OCI-LY3 (cell line): Measurements from ENCODE around the gene GNG12.

Experiments
- CTCF ChIP-seq: fragments of 200-600, 300-600 bp; sonication (generic); IDR thresholded peaks from 2 replicates; pipeline ENCODE4 v1.5.1; 2014; ENCODE audit warnings: antibody characterized with exemption, low read length, low read depth
- EZH2phosphoT487 ChIP-seq: fragments of 200-600 bp; shearing (Covaris generic); IDR thresholded peaks from 2 replicates; pipeline ENCODE4 v1.6.1; 2018; ENCODE audit warnings: antibody characterized with exemption, mixed run types, low read depth

GRCh38 chr1:67795179-67795912 lies 37.9 kb downstream of the GNG12 start:
- no peak for TF ChIP-seq CTCF
- no peak for TF ChIP-seq EZH2phosphoT487
